ENCODE measurements around the gene DGKD.

DNA sequence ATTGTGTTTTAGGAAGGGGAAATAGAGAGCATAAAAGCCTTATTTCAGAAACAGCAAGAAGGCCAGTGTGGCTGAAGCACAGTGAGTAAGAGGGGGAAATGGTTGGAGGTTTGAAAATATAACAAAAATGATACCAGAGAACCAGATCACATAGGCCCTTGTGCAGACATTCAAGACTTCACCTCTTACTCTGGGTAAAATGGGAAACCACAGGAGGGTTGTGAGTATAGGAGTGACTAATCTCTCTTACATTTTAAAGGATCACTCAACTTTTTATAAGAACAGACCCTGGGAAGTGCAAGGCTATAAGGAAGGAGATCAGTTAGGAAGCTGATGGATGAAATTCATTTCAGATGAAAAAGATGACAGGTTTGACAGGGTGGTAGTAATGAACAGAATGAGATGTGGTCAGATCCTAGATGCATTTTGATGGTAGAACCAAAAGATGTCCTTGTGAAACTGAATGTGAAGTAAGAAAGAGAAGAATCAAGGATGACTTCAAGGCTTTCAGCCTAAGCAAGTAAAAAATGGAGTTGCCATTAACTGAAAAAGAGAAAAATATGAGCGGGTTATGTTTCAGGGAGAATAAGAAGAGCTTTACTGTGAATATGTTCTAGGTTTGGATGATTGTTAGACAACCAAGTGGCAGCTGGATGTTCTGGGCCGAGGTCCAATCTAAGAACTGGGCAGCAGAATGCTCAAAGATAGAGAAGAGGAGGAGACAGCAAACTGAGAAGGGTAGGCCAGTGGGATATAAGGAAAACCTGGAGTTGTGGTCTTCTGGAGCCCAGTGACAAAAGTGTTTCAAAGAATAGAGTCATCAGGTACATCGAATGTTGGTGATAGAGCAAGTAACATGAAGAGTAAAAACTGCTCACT is 147.1 kb downstream of the DGKD start:
- TF ChIP-seq EZH2 (IDR thresholded peaks at IDR 0.05; ENCODE audit: low read length, missing control alignments), result no peak
- TF ChIP-seq, protein P1, sequence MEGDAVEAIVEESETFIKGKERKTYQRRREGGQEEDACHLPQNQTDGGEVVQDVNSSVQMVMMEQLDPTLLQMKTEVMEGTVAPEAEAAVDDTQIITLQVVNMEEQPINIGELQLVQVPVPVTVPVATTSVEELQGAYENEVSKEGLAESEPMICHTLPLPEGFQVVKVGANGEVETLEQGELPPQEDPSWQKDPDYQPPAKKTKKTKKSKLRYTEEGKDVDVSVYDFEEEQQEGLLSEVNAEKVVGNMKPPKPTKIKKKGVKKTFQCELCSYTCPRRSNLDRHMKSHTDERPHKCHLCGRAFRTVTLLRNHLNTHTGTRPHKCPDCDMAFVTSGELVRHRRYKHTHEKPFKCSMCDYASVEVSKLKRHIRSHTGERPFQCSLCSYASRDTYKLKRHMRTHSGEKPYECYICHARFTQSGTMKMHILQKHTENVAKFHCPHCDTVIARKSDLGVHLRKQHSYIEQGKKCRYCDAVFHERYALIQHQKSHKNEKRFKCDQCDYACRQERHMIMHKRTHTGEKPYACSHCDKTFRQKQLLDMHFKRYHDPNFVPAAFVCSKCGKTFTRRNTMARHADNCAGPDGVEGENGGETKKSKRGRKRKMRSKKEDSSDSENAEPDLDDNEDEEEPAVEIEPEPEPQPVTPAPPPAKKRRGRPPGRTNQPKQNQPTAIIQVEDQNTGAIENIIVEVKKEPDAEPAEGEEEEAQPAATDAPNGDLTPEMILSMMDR (conservative IDR thresholded peaks at IDR 0.05 in 1 of 2, IDR thresholded peaks at IDR 0.05 in 1 of 2; ENCODE audit: low read depth in 1 of 2, low read length in 2 of 2), result no peak

Measured in fibroblast of lung (primary cell).